ENCODE results near the gene GFY.

DNA sequence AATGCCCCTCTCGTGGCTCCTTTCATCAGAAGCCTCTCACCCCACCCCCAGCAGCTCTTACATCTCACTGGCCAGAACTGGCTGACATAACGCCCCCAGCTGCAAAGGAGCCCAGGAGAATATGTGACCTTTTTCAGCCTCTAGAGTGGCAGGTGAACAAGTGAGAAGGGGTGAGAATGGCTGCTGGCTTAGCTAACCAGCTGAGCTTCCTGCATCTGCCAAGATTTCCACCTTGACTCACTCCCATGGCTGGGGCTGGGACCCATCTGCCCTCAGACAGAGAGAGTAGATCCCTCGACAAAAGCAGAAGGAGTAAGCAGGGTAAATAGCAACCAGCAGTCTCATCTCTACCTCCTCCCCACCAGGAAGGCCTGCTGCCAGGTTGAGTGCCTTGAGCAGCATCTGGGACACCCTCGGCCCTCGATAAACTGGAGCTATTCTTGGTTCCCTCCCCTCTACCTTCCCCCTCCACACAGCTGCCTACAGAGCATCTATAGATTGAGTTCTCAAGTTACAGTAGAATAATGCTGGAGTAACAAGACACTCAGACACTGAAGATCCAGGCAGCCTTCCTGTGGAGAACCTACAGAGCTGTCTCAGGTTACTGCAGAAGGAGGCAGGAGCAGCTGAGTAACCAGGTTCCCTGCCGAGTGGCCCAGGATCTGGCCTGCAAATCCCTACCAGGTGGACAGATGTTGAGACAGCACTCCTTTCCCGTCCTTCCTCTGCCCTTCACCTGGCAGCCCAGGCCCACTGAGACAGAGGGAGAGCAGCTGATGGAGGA lies 21.6 kb upstream of the GFY start:
- no peak for TF ChIP-seq POLR2A (IDR thresholded peaks at IDR 0.05)
- TF ChIP-seq, protein P1, sequence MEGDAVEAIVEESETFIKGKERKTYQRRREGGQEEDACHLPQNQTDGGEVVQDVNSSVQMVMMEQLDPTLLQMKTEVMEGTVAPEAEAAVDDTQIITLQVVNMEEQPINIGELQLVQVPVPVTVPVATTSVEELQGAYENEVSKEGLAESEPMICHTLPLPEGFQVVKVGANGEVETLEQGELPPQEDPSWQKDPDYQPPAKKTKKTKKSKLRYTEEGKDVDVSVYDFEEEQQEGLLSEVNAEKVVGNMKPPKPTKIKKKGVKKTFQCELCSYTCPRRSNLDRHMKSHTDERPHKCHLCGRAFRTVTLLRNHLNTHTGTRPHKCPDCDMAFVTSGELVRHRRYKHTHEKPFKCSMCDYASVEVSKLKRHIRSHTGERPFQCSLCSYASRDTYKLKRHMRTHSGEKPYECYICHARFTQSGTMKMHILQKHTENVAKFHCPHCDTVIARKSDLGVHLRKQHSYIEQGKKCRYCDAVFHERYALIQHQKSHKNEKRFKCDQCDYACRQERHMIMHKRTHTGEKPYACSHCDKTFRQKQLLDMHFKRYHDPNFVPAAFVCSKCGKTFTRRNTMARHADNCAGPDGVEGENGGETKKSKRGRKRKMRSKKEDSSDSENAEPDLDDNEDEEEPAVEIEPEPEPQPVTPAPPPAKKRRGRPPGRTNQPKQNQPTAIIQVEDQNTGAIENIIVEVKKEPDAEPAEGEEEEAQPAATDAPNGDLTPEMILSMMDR (IDR thresholded peaks at IDR 0.05): no peak

Measured in tibial nerve (tissue), 3 donors.